SHP77 (cell line): ENCODE results near the gene INO80.
A peak's percentile ranks its signal among the peaks of the same experiment; 100 is the strongest.
"Not testable (repeated sequence)": the region's sequence is repeated elsewhere in the genome, so short reads cannot be mapped to it uniquely, and the experiment has no call there.

ENCODE experiments used
- DNase-seq, 2 experiments: peaks; one replicate each; lab custom pipeline; 2025; lab: John Stamatoyannopoulos, UW

INO80 gene

GRCh38 chr15:40963201-40963600 is 152.9 kb downstream of the INO80 start:
- no peak for DNase-seq

DNA sequence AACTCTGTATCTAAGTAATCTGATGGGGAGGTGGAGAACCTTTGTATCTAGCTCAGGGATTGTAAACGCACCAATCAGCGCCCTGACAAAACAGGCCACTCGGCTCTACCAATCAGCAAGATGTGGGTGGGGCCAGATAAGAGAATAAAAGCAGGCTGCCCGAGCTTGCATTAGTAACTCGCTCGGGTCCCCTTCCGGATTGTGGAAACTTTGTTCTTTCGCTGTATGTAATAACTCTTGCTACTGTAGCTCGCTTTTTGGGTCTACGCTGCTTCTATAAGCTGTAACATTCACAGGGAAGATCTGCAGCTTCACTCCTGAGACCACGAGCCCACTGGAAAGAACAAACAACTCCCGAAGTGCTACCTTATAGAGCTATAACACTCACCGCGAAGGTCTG is 153.8 kb downstream of the INO80 start:
- DNase-seq, result not testable (repeated sequence)

DNA sequence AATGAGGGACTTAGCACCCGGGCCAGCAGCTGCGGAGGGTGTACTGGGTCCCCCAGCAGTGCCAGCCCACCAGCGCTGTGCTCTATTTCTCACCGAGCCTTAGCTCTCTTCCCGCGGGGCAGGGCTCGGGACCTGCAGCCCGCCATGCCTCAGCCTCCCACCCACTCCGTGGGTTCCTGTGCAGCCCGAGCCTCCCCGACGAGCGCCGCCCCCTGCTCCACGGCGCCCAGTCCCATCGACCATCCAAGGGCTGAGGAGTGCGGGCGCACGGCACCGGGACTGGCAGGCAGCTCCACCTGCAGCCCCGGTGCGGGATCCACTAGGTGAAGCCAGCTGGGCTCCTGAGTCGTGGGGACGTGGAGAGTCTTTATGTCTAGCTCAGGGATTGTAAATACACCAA is 154.3 kb downstream of the INO80 start:
- DNase-seq, result not testable (repeated sequence)

DNA sequence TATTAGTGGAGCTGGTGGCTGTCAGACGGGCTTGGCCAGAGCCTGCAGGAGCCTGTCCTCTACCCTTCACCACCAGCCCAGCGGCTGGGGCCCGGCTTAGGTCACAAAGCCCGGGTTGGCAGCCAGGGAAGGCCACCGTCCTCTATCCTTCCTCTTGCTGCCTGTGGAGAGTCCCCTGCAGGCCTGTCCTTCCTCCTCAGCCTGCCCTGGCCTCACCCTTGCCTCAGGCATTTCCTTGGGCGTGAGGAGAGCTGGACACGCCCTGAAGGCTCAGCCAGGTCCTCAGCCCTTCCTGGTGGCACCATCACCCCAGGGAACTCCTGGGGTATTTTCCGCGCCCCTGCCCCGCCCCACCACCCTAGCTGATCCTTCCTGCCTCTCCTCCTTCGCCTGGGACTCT is 155.2 kb downstream of the INO80 start:
- no peak for DNase-seq

- no peak for DNase-seq
Observed at GRCh38 chr15:40960151-40960885, 155.8 kb downstream of the INO80 start.

GRCh38 chr15:40959331-40960141 is 156.5 kb downstream of the INO80 start:
- DNase-seq, result no peak

- DNase-seq, result no peak
Observed at GRCh38 chr15:40958723-40959122, 157.4 kb downstream of the INO80 start.

DNA sequence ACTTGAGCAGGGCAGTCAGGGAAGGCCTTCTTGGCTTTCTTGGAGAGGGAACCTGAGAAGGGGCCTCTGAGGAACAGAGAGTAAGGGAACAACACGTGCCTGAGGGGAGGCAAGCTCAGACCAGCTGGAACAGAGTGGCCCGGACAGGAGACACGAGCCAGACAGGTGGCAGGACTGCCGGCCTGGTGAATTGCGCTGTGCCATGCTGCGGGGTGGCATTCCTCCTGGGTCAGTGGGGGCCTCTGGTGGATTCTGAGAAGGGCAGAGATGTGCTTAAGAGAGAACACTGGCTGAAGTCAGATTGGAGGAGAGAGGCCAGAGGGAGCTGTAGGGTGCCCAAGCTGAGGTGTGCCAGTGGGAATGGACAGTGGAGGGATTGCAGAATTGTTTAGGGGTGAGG is 157.9 kb downstream of the INO80 start:
- DNase-seq, result no peak

GRCh38 chr15:40957581-40958051 is 158.5 kb downstream of the INO80 start:
- DNase-seq, result peak; percentile 78 to 84

DNA sequence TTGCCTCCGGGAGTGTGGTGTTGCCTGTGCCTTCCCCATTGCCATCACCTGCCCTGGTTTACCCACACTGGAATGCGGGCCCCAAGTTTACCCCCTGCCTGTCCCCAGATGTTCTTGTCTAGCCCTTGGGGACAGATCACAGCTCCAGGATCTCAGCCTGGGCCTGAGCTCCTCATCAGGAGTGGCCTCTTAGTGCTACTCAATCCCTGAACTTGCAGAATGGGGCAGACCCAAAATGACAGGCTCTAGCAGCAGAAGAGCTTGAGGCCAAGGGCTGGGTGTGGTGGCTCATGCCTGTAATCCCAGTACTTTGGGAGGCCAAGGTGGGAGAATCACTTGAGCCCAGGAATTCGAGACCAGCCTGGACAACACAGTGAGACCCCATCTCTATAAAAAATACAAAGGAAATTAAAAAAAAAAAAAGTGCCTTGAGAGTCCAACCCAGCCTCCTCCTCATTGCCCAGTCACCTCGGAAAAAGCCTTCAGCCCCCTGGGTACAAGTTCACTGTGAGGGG is 159.0 kb downstream of the INO80 start:
- no peak for DNase-seq

DNA sequence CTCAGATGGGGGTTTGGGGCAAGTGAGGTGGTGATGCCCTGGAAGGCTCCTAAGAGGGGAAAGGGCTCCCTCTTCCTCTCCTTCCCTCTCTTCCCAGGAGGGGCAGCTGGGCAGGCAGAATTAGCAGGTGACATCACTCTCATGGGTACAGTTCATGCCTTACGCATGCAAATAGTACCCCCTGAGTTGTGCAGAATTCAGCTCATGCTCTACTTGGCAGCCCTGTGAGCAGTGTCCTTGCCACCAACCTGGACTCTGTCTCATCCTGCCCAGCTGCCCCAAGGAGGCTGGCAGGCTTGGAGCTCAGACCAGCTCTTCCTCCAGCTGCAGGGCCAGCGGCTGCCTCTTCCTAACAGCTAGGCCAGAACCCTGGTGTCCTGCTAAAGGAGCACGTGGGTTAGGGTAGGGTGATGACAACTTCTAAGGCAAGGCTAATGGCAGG is 159.5 kb downstream of the INO80 start:
- DNase-seq, result no peak

DNA sequence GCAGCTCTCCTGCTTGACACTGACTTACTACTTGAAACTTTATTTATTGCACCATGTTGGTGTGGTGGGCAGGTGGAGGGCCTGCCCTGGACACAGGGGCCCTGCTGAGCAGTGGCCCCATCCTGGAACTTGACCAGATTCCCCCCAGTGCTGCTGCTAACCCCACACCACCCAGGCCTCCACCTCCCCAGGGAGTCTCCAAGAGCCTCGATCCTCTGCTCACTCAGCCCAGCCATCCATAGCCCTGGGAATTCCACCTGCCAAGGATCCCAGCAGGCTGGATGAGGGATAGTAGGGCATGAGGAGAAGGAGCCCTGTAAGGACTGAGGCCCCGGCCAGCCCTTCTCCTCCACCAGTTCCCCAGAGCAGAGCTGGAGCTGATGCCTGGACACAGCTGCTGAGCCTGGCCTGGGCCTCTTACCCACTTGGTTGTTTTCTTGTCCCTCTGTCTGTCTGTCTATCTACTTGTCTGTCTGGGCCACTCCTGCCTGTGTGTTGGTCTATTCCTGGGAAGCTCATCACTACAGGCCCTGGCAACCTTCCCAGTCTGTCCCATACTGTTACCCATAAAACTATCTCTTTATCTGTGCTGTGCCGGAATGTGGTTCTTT is 160.0 kb downstream of the INO80 start:
- DNase-seq, result no peak

GRCh38 chr15:40955141-40955903 is 160.8 kb downstream of the INO80 start:
- no peak for DNase-seq

- DNase-seq, result not testable (repeated sequence)
Observed at GRCh38 chr15:40954158-40954848, 161.8 kb downstream of the INO80 start.

DNA sequence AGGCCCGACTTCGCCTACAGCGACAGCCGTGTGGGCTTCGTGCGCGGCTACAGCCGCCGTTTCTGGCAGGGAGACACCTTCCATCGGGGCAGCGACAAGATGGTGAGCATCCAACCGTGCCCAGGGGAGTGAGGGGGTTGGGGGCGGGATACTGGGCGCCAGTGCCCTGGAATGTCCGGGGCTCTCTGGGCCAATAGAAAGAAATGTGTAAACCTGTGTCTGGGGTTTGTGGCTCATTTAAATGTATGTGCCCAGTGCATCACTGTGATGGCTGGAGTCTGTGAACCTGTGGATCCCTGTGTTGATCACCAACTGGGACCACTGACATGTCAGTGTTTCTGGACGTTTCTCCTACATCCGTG is 162.4 kb downstream of the INO80 start:
- no peak for DNase-seq

GRCh38 chr15:40952901-40953712 is 163.0 kb downstream of the INO80 start, which contains the start of gene CHAC1:
Gene CHAC1 (plus strand): TSS chr15:40953471. CDS start chr15:40953584, 113 bp downstream.
- peak; percentile 95 to 97 for DNase-seq

DNA sequence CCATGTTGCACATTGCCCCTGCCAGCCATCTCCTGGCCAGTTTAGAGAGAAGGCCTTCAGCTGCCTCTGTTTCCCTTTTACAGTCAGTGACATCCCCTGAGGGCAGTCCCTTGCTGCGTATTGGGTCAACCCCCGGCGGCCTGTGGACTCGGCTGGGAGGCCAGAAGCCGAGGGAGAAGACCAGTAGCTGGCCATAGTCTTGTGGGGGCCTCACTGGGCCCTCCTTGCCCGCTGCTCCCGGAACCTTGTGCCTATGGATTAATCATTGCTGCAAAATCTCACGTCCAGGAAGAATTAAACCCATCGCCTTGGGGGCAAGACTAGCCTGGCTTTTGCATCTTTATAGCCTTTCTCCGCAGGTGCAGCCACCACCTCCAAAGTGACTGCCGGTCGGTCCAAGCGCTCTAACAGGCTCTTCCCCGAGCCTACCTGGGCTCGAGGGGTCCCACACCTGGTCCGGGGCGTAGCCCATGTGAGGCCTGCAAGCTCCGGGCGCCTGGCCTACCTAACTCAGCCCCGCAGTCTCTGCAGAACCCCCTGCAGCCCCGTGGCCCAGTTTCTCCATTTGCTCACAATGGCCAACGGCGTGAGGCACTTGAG is 163.7 kb downstream of the INO80 start:
- no peak for DNase-seq

DNA sequence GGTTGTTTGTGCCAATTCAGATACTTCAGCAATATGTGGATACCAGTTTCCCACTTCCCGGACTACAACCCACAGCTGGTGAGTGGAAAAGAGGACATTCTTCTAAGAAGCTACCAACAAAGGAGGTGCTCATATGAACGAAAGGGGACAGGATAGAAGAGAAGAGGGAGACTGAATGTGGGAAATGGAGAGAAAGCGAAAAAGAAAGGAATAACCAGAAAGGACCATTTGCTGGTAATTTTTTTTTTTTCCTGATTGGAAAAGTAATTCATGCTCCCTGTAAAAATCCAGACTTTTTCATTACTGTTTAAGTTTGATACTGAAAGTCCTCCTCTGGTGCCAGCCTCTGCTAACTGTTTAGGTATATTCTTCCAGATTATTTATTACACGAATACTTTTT is 164.3 kb downstream of the INO80 start:
- DNase-seq, result no peak

- DNase-seq, result no peak
Observed at GRCh38 chr15:40949756-40950207, 166.3 kb downstream of the INO80 start.
